ENCODE results near the gene GMNN. TPM values are rescaled to one million over a fixed set of nuclear protein-coding genes. Genes with fewer than 3 reads are reported as not detected.
"Not testable (repeated sequence)": the region's sequence is repeated elsewhere in the genome, so short reads cannot be mapped to it uniquely, and the experiment has no call there.

The GMNN gene
- total and polyA plus RNA-seq, 4 donors = 11.4 to 18.3 (median 13.8) TPM

- H3K9ac ChIP-seq (ENCODE audit: insufficient read depth in 1 of 2, low read length in 2 of 2) = no peak overlapping the region
- H3K4me1 ChIP-seq (ENCODE audit: control insufficient read depth in 5 of 5, insufficient read depth in 5 of 5, low read length in 5 of 5) = no peaks in the 10 kb centered on the region
- no peaks in the 10 kb centered on the region for H3K9me3 ChIP-seq (ENCODE audit: control insufficient read depth in 4 of 4, insufficient read depth in 3 of 4, low read length in 3 of 4)
- TF ChIP-seq CTCF (IDR thresholded peaks at IDR 0.05; ENCODE audit: control extremely low read depth, extremely low read depth) = no peak
- DNase-seq (no peak), ATAC-seq (ENCODE audit: insufficient read depth, low FRiP score) (no peak)
- peak overlapping the region in 1 of 2 donors; percentile 26 for H3K27ac ChIP-seq (ENCODE audit: low read depth in 1 of 2, low read length in 1 of 2)
- H3K27me3 ChIP-seq (ENCODE audit: control insufficient read depth in 3 of 3, insufficient read depth in 3 of 3, low read length in 2 of 3) = no peaks in the 10 kb centered on the region
- no peaks in the 10 kb centered on the region for H3K36me3 ChIP-seq (ENCODE audit: control insufficient read depth in 4 of 4, insufficient read depth in 4 of 4, low read length in 4 of 4)
- no peak overlapping the region for H3K4me3 ChIP-seq
- WGBS, 2 donors = 35 to 59% methylated on average over 3 of the region's 3 CpGs
Observed at GRCh38 chr6:24749297-24749696, 25.4 kb upstream of the GMNN start.

GRCh38 chr6:24750878-24751277, 23.9 kb upstream of the GMNN start:
- not testable (repeated sequence) for H3K36me3 ChIP-seq (ENCODE audit: control insufficient read depth in 4 of 4, insufficient read depth in 4 of 4, low read length in 4 of 4); H3K27me3 ChIP-seq (ENCODE audit: control insufficient read depth in 3 of 3, insufficient read depth in 3 of 3, low read length in 2 of 3); DNase-seq; H3K9me3 ChIP-seq (ENCODE audit: control insufficient read depth in 4 of 4, insufficient read depth in 3 of 4, low read length in 3 of 4); H3K27ac ChIP-seq (ENCODE audit: low read depth in 1 of 2, low read length in 1 of 2); H3K4me3 ChIP-seq; H3K9ac ChIP-seq (ENCODE audit: insufficient read depth in 1 of 2, low read length in 2 of 2); ATAC-seq (ENCODE audit: insufficient read depth, low FRiP score); H3K4me1 ChIP-seq (ENCODE audit: control insufficient read depth in 5 of 5, insufficient read depth in 5 of 5, low read length in 5 of 5)
- 74 to 90% methylated on average over 3 of the region's 3 CpGs for WGBS, 2 donors

- H3K4me3 ChIP-seq = no peak overlapping the region
- H3K4me1 ChIP-seq (ENCODE audit: control insufficient read depth in 5 of 5, insufficient read depth in 5 of 5, low read length in 5 of 5) = no peaks in the 10 kb centered on the region
- ATAC-seq (ENCODE audit: insufficient read depth, low FRiP score) (no peak), DNase-seq (peak in 1 of 3 donors; percentile 60)
- no peaks in the 10 kb centered on the region for H3K36me3 ChIP-seq (ENCODE audit: control insufficient read depth in 4 of 4, insufficient read depth in 4 of 4, low read length in 4 of 4)
- H3K9me3 ChIP-seq (ENCODE audit: control insufficient read depth in 4 of 4, insufficient read depth in 3 of 4, low read length in 3 of 4) = no peaks in the 10 kb centered on the region
- no peak overlapping the region for H3K9ac ChIP-seq (ENCODE audit: insufficient read depth in 1 of 2, low read length in 2 of 2)
- 38 to 48% methylated on average over 2 of the region's 2 CpGs for WGBS, 2 donors
- no peak overlapping the region for H3K27ac ChIP-seq (ENCODE audit: low read depth in 1 of 2, low read length in 1 of 2)
- H3K27me3 ChIP-seq (ENCODE audit: control insufficient read depth in 3 of 3, insufficient read depth in 3 of 3, low read length in 2 of 3) = no peaks in the 10 kb centered on the region
- TF ChIP-seq CTCF (IDR thresholded peaks at IDR 0.05; ENCODE audit: control extremely low read depth, extremely low read depth) = no peak
Observed at GRCh38 chr6:24752503-24752902, 22.2 kb upstream of the GMNN start.

GRCh38 chr6:24752917-24753492, 21.7 kb upstream of the GMNN start:
- ATAC-seq (ENCODE audit: insufficient read depth, low FRiP score) (no peak), DNase-seq (no peak)
- Histone ChIP-seq H3K4me3 (no peak overlapping the region), H3K27ac (ENCODE audit: low read depth in 1 of 2, low read length in 1 of 2) (no peak overlapping the region), H3K36me3 (ENCODE audit: control insufficient read depth in 4 of 4, insufficient read depth in 4 of 4, low read length in 4 of 4) (no peaks in the 10 kb centered on the region), H3K9ac (ENCODE audit: insufficient read depth in 1 of 2, low read length in 2 of 2) (no peak overlapping the region), H3K9me3 (ENCODE audit: control insufficient read depth in 4 of 4, insufficient read depth in 3 of 4, low read length in 3 of 4) (no peaks in the 10 kb centered on the region), H3K4me1 (ENCODE audit: control insufficient read depth in 5 of 5, insufficient read depth in 5 of 5, low read length in 5 of 5) (peaks cover 0 to under 1% (median 0%) of the 10 kb centered on the region in 5 donors), H3K27me3 (ENCODE audit: control insufficient read depth in 3 of 3, insufficient read depth in 3 of 3, low read length in 2 of 3) (no peaks in the 10 kb centered on the region)
- 89 to 90% methylated on average over 1 of the region's 1 CpG for WGBS, 2 donors
- TF ChIP-seq CTCF (IDR thresholded peaks at IDR 0.05; ENCODE audit: control extremely low read depth, extremely low read depth) = no peak
